GM03348 (cell line): Measurements from ENCODE around the gene CPA1.
A peak's percentile ranks its signal among the peaks of the same experiment; 100 is the strongest.

Experiments used
- DNase-seq: peaks from one replicate; pipeline ENCODE4 v3.0.0; 2012; ENCODE audit warnings: low spot score

The CPA1 gene

DNA sequence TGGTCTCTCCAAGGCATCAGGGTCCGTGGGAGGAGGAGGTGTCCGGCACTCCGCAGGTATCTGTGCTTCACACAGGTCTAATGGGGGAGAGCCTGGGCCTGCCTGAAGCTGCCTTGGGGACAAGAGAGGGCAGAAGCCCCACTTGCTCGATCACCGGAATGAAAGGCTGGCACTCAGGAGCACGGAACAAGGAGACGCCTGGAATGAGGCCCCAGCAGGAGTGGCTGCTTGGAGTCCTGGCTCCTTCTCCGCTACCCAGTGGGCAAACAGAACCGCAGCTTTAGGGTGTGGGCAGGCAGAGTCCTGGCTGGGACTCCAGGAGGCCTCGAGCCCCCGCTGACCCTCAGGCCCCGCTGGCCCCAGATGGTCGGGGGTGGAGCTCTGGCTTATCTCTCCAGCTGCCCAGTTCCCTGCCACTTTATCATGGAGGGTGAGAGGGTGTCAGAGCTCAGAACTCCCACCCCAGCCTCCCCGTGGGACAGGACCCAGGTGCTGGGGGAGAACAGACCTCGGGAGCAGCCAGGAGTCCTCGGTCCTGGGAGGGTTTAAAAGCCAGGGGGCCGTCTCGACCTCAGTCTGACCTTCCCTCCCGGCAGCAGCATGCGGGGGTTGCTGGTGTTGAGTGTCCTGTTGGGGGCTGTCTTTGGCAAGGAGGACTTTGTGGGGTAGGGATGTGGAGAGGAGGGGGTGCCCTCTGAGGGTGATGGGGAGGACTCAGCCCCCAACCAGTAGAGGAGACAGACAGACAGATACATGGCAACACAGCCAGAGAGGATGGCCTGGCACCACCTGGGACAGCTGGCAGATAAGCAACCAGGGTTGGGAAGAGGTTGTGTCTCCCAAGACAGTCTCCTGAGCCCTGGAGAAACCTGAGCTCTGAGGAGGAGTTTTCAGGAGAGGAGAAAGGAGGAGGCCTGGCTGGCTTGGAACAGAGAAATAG lies at the start of gene CPA1:
TSS of gene CPA1 (plus strand) at position 574 of the 940 bp plus-strand sequence. CDS start at position 601, 27 bp downstream.
- no peak for DNase-seq

- no peak for DNase-seq
Measured at GRCh38 chr7:130332259-130333053, 47.8 kb upstream of the CPA1 start.

GRCh38 chr7:130333832-130334231 lies 46.5 kb upstream of the CPA1 start:
- DNase-seq = no peak

DNA sequence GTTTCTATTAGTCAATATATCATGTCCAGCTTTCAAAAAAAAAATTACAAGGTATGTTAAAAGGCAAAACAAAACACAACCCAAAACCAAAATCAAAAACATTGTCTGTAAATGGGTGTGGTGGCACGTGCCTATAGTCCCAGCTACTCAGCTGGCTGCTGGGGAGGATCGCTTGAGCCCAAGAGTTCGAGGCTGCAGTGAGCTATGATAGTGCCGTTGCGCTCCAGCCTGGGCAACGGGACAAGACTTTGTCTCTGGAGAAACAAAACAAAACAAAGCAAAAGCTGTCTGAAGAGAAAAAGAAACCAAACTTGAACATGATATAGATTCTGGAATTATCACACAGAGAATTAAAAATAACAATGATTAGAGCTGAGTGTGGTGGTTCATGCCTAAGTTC lies 46.0 kb upstream of the CPA1 start:
- DNase-seq = no peak

DNA sequence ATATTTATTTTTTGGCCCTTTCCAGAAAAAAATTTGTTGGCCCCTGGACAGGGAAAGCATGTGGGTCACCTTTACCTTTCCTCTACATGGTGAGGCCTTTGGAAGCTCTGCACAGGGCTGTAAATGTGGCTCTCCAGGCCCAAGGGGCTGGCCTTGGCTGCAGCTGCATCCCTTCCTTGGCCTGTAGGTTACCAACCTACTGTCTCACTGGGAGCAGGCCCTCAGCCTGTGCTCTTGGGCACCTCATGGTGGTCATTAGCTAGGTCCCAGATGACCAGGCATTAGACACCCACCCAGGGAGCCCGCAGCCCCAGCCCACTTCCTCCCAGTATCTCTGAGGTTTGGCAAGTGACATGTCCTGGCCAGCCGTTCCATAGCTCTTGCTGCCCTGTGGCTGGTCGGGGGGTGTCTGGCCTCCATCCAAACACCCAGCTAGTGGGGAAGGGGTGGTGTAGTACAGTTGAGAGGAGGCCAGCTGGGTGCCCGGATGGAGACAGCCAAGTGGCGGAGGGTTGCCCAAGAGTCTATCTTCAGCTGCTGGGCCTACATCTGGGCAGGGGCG lies 42.8 kb upstream of the CPA1 start:
- DNase-seq = no peak

DNA sequence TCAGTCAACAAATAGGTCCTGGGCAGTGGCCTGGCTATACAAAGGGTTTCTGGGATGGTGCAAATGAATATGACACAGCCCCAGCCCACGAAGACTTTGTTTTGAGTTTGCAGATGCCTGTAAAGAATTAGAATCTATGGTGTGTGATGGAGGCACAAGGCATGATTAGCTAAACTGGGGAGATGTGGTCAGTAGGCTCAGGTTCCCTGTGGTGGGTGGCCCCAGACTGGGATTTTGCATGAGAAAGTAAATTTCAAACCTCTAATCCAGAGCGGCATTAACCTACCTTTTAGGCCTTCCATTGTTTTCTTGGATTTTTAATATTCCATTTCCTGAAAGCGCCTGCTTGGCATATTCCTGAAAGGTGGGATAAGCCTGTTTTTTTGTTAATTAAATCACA lies 42.1 kb upstream of the CPA1 start:
- no peak for DNase-seq

DNA sequence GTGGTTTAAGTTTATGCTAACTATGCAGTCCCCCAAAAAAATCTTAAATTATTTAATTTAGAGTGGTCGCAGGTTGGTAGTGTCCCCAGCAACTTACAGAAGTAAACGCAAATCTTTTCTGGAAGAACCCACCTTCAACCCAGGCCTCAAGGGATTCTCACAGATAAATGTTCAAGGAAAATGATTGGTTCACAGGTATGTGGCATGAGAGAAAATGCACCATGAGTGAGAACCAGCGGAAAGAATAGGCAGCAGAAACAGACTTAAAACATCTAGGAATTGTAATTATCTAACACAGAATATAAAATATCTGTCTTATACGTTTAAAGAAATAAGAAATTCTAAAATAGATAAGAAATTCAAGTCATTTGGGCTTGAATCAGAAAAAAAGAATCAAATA lies 38.4 kb upstream of the CPA1 start:
- no peak for DNase-seq

DNA sequence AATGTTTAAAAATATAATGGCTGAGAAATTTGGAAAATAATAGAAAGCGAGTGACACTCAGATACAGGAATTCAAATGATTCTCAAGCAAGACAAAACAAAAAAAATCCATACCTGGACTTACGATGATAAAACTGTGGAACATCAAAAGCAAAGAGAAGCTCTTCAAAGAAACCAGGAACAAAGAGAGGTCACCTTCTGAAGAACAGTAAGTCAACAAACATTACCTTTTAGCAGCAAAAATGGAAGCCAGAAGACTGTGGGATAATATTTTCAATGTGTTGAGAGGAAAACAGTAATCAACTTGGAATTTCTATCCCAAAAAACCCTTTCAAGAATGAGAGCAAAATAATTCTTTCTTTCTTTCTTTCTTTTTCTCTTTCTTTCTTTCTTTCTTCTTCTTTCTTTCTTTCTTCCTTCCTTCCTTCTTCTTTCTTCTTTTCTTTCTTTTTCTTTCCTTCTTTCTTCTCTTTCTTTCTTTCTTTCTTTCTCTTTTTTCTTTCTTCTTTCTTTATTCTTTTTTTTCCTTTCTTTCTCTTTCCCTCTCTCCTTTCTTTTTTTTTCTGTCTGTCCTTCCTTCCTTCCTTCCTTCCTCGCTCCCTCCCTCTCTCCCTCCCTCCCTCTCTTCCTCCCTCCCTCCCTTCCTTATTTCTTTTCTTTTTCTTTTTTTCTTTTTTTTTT lies 37.5 kb upstream of the CPA1 start:
- DNase-seq = no peak

- DNase-seq = no peak
Measured at GRCh38 chr7:130344271-130344866, 35.9 kb upstream of the CPA1 start, which contains the start of gene CPA5. Gene CPA5, plus strand, starts transcription at chr7:130344816. Its CDS starts 1,670 bp downstream, at chr7:130346486.

DNA sequence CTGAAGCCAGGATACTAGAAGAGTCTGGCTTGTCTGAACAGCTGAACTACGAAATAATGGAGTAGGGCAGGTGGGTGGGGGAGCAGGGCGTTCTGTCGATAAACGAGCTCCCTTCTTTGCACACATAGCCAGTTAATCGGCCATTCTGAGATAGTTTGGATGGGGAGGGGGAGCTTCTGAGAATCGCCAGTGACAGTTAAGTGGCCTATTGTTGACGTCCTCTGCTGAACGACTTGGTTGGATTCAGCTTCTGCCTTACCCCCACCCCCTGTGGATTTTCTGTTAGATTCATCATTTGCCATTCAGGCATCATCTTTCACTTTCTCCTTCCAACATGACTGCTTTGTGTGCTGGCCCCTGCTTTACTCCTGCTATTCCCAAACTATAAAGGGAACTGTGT lies 35.2 kb upstream of the CPA1 start:
- no peak for DNase-seq

DNA sequence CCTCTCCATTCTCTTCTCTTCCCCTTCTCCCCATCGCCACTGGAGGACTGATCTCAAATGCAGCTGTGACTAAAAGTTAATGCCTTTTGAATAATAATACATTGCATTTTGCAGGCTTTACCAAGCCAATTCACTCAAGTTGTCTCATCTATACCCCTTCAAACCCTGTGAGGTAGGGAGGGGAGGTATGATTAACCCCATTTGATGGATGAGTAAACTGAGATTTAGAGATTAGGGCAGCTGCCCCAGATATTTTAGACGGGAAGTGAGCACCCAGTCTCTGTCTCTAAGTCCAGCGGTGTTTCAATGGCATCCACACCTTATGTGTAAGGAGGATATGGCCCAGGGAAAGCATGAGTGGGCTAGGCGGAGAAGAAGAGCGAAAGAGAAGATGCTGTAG lies 34.6 kb upstream of the CPA1 start:
- no peak for DNase-seq

GRCh38 chr7:130346177-130346905 lies 34.0 kb upstream of the CPA1 start:
- DNase-seq = no peak

GRCh38 chr7:130346941-130347340 lies 33.4 kb upstream of the CPA1 start:
- no peak for DNase-seq

- no peak for DNase-seq
Measured at GRCh38 chr7:130349911-130350782, 30.1 kb upstream of the CPA1 start.

DNA sequence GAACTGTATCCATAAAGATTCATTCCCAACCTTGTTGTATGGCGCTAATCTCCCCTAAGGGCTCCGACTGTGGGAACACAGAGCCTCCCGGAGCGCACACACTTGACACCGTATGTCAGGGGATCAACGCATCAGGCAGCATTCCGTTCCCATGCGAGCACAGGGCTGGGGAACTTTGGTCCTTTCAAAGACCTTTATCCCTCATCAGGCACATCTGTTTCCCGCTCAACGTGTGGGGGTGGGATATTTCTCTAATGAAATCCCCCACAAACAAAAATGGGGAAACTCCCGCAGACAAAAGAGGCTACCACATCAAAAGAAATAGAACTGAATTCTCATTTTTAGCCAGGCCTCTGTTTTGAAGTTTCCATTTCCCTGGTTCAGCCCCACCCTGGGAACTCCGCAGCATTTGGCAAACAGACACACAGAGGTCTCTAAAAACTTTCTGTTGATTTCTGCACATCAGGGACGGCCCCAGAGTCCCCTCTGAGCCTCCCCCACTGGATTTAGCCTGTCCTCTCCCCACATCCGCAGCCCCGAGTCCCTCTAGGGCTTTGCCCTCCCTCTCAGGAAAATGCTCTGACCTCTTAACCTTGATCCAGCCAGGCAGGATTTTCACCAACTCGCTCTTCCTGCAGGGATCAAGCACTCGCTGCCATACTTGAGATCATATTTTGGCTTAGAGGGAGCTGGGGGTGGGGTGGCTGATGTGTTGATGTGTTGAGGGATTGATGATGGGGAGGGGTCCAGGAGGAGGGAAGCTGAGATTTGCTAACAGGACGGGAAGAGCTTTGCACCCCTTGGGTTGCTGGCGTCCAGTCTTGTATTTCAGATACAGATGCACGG lies 29.1 kb upstream of the CPA1 start:
- no peak for DNase-seq

GRCh38 chr7:130351791-130352090 lies 28.6 kb upstream of the CPA1 start:
- DNase-seq = no peak

DNA sequence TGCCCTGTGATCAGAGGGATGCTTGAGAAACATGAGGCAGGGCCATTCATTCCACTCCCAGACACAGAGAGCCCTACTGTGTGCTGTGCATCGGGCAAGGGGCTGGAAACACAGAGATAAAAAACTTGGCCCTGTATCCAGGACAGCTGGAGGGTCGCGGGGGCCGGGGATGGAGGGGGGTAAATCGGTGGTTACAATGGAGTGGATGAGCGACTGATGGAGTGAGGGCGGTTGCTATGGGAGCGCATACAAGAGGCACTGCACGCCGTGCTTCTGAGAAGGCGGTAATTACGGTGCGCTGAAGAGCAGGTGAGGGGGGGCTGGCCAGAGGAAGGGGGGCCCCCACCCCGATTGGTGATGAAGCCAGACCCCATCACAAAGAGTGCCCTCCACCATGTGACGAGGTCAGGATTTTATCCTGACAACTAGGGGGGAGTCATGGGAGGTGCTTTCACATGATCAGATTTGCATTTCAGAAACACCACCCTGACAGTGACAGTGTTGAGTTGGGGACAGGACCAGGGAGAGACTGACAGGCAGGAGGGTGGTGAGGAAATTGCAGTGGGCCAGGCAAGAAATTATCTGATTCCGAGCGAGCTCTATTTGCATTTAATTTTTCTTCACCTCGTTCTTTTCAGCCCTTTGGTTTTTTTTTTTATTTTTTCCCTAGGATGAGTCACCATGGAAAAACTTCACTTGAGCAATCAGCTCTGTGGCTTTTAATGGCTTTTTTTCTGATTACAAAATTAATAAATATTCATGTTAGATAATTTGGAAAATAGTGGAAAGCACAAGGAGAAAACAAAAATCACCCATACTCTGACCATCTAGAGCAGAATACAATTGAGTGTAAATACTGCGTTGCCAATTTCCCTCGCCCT lies 27.9 kb upstream of the CPA1 start:
- DNase-seq = peak; percentile 77

DNA sequence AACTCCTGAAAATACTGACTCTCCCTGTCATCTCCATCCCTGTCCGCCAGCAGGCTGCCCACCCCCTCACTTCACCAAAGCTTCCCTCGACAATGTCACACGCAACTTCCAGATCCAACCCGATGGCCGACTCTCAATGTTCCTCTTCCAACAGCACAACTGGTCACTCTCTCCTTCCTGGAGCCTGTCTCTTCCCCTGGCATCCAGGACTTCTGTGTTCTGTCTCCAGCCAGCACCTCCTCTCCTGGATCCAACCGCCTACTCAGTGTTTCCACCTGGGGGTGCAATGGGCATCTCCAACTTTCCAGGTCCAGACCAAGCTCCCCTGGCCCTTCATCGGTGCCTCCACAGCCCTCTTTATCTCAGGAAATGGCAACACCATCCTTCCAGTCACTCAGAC lies 27.1 kb upstream of the CPA1 start:
- DNase-seq = no peak
